ENCODE results near the gene LMNA.
"Not testable (repeated sequence)": the region's sequence is repeated elsewhere in the genome, so short reads cannot be mapped to it uniquely, and the experiment has no call there.

Gene LMNA

GRCh38 chr1:156114101-156114918, at the start of gene LMNA:
Gene LMNA (plus strand): TSS chr1:156114711. CDS start chr1:156114919, 208 bp downstream.
- DNase-seq (ENCODE audit: low read depth) = peak; percentile 56

GRCh38 chr1:156065212-156065611, 49.3 kb upstream of the LMNA start:
- no peak for DNase-seq (ENCODE audit: low read depth)

GRCh38 chr1:156065871-156066270, 48.6 kb upstream of the LMNA start:
- DNase-seq (ENCODE audit: low read depth) = no peak

DNA sequence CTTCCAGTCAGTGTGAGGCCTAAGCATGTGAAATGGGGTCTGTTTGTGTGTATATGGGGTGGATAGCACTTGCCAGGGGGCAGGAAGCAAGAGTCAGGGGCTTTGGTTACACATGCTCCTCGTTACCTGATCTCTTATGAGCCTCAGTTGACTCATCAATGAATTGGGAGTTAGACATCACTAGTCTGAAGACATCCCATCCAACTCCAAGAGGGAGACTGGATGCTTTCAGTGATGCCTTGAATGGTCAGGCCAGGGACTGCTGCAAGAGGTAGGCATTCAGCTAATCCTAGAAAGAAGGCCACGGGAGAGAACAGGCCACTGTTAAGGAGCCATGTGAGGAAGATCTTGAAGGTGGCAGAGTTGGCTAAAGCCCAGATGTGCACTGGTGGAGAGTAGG, 47.2 kb upstream of the LMNA start:
- DNase-seq (ENCODE audit: low read depth) = no peak

- no peak for DNase-seq (ENCODE audit: low read depth)
Measured at GRCh38 chr1:156069490-156070455, 44.7 kb upstream of the LMNA start.

- DNase-seq (ENCODE audit: low read depth) = no peak
Measured at GRCh38 chr1:156070548-156070947, 44.0 kb upstream of the LMNA start.

- DNase-seq (ENCODE audit: low read depth) = not testable (repeated sequence)
Measured at GRCh38 chr1:156071332-156071816, 43.1 kb upstream of the LMNA start.

- no peak for DNase-seq (ENCODE audit: low read depth)
Measured at GRCh38 chr1:156072251-156072650, 42.3 kb upstream of the LMNA start.

DNA sequence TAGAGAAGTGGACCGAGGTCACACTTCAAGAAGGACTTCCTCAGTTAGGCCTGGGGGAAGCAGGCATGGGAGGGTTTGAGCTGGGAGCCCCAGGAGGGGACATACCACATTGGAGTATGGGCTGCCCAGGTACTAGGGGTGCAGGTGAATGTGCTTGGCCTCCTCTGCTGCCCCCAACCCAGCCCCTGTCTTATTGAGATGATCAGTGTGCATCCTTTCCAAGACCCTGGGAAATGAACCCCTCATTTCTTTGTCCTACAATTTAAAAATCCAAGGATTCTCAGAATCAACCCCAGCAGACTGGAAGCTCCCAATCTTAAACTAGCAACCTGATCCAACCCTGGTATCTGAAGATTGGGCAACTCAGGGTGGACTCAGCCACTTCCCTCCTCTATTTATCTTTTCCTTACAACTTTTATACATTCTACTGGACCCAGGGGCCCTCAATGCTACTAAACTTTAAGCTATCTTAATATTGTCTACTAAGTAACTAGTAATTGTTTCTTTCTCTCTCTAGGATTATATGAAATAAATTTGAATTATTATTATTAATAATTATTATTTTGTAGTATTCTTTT, 41.3 kb upstream of the LMNA start:
- DNase-seq (ENCODE audit: low read depth) = no peak

GRCh38 chr1:156073740-156074139, 40.8 kb upstream of the LMNA start:
- DNase-seq (ENCODE audit: low read depth) = no peak

DNA sequence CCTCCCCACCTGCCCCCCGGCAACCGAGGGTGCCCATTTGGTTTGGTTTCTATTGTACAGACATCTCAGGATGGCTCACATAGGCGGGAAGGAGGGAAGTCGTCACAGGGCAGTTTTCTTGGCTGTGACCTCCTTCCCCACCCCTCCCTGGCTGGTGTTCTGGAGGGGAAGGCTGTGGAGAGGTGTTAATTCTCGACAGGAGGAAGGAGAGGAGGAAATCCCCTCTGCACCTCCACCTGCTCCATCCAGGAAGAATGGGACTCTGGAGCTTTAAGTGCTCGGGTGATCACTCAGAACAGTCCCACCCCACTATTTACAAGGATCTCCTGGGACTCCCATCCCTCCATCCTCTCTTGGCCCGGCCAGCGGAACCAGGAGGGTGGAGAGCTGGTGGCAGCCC, 39.9 kb upstream of the LMNA start:
- no peak for DNase-seq (ENCODE audit: low read depth)

DNA sequence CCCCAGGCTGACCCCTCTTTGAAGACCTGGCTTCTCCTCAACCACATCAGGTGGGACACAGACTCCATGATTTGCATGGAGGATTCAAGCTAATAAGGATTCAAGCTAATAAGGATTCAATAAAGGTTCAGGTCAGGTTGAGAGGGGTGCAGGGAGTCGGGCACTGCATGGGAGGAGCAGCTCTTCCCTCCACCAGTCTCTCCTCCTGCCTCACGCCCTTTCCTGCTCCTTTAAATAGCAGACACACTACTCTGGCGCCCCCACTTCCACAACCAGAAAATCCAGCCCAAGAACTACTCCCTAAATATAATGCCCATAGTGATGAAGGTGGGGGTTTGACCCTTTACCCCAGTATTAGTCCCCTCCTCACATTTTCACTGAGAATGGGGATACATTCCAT, 39.3 kb upstream of the LMNA start:
- DNase-seq (ENCODE audit: low read depth) = no peak

GRCh38 chr1:156075775-156076204, 38.7 kb upstream of the LMNA start:
- no peak for DNase-seq (ENCODE audit: low read depth)

- DNase-seq (ENCODE audit: low read depth) = no peak
Measured at GRCh38 chr1:156076609-156077429, 37.7 kb upstream of the LMNA start.

- no peak for DNase-seq (ENCODE audit: low read depth)
Measured at GRCh38 chr1:156077430-156077760, 37.1 kb upstream of the LMNA start.

GRCh38 chr1:156078728-156079127, 35.8 kb upstream of the LMNA start:
- no peak for DNase-seq (ENCODE audit: low read depth)

GRCh38 chr1:156079762-156080161, 34.7 kb upstream of the LMNA start:
- DNase-seq (ENCODE audit: low read depth) = no peak

DNA sequence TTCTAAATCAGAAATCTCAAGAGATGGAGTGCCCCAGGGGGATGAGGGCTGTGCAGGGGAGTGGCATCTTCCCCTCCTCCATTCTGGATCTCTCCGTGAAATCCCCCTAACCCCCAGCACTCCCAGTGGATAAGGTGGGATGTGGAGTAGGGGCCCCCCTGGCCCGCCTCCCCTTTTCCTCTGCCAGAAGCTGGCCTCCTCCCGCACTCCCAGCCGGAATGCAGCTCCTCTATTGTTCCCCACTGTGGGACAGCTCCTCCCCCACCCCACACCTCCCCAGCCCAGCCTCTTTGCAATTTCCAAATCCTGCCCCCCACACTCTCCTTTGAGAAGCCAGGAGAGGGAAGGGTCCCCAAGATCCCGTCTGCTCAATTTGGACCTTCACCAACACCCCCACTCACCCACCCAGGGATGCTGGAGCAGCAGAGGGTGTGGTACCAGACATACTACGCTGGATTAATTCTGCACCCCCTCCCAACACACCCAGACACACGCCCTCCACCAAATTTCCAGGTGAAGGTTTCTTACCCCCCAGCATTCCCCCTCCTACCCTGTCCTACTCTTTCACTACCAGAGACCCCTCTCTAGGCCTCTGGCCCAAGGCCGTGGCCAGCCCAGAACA, 34.2 kb upstream of the LMNA start:
- DNase-seq (ENCODE audit: low read depth) = no peak

DNA sequence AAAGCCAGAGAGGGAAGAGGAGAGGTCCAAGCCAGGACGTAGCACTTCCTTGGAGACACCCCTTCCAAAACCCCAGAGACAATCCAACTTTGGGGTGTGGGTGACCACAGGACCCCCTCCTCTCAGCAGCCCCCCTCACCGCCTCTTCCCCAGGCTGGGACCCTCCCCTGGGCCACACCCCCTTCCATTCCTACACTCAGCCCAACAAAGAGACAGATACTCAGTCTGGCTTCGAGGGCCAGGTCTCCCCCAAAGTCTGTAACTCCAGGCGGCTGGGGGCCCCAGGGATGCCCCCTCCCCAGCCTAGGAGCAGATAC, 33.7 kb upstream of the LMNA start:
- no peak for DNase-seq (ENCODE audit: low read depth)

GRCh38 chr1:156081180-156081916, 33.2 kb upstream of the LMNA start:
- DNase-seq (ENCODE audit: low read depth) = no peak

DNA sequence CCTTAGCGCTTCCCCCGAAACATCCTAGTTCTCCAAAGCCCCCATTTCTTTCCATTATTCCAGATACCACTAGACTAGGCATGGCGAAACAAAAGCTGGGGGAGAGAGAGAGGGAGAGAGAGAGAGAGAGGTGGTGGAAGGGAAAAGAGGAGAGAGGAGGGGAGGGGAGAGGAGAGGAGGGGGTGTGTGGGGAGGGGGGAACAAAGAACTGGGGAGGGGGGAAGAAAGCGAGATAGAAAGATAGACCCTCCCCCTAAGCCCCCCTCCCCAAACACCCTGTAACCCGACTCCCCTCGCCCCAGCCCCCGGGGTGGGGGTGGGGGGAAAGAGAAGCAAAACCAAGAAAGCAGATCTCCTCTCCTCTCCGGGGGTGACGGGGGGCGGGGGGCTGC, 32.6 kb upstream of the LMNA start:
- no peak for DNase-seq (ENCODE audit: low read depth)
